Measurements from ENCODE around the gene MBOAT1.

The MBOAT1 gene

GRCh38 chr6:20230401-20231119 is 18.3 kb upstream of the MBOAT1 start:
- CTCF ChIA-PET: interaction anchor here (0.5 kb wide), 2 partner anchors 100 to 1370 kb away, joined by 3 to 4 read pairs; no protein-coding TSS in a partner anchor

GRCh38 chr6:20229881-20230280 is 17.6 kb upstream of the MBOAT1 start:
- ChIA-PET CTCF (interaction anchor here (0.5 kb wide), 1 partner anchor 1371 kb away, joined by 3 read pairs; no protein-coding TSS in a partner anchor), POLR2A (interaction anchor here (0.6 kb wide), 1 partner anchor 17 kb away, joined by 7 read pairs; no protein-coding TSS in a partner anchor)
- no peaks in the 10 kb centered on the region for H3K36me3 ChIP-seq (ENCODE audit: control insufficient read depth in 2 of 2, insufficient read depth in 1 of 2, low read length in 2 of 2)
- no peak overlapping the region for H3K4me3 ChIP-seq (ENCODE audit: low read depth, low read length)
- no peaks in the 10 kb centered on the region for H3K4me1 ChIP-seq (ENCODE audit: control insufficient read depth, insufficient read depth, low read length)
- no peaks in the 10 kb centered on the region for H3K9me3 ChIP-seq (ENCODE audit: control insufficient read depth, insufficient read depth, low read depth, low read length)
- no peak overlapping the region for H3K27ac ChIP-seq (ENCODE audit: extremely low read depth, low read depth, low read length)
- TF ChIP-seq, protein P1, sequence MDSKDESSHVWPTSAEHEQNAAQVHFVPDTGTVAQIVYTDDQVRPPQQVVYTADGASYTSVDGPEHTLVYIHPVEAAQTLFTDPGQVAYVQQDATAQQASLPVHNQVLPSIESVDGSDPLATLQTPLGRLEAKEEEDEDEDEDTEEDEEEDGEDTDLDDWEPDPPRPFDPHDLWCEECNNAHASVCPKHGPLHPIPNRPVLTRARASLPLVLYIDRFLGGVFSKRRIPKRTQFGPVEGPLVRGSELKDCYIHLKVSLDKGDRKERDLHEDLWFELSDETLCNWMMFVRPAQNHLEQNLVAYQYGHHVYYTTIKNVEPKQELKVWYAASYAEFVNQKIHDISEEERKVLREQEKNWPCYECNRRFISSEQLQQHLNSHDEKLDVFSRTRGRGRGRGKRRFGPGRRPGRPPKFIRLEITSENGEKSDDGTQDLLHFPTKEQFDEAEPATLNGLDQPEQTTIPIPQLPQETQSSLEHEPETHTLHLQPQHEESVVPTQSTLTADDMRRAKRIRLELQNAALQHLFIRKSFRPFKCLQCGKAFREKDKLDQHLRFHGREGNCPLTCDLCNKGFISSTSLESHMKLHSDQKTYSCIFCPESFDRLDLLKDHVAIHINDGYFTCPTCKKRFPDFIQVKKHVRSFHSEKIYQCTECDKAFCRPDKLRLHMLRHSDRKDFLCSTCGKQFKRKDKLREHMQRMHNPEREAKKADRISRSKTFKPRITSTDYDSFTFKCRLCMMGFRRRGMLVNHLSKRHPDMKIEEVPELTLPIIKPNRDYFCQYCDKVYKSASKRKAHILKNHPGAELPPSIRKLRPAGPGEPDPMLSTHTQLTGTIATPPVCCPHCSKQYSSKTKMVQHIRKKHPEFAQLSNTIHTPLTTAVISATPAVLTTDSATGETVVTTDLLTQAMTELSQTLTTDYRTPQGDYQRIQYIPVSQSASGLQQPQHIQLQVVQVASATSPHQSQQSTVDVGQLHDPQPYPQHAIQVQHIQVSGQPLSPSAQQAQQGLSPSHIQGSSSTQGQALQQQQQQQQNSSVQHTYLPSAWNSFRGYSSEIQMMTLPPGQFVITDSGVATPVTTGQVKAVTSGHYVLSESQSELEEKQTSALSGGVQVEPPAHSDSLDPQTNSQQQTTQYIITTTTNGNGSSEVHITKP (tag by site-specific recombination; IDR thresholded peaks at IDR 0.05): no peak
- TF ChIP-seq ZNF138 (tag by site-specific recombination; IDR thresholded peaks at IDR 0.05; ENCODE audit: borderline replicate concordance) (no peak), ZNF324 (tag by site-specific recombination; IDR thresholded peaks at IDR 0.05) (no peak), ZNF624 (tag by site-specific recombination; IDR thresholded peaks at IDR 0.05) (no peak), ZNF544 (tag by site-specific recombination; IDR thresholded peaks at IDR 0.05) (no peak), ZNF513 (tag by site-specific recombination; IDR thresholded peaks at IDR 0.05) (no peak), ZNF2 (tag by site-specific recombination; IDR thresholded peaks at IDR 0.05) (no peak), MEIS1 (CRISPR knock-in tag; IDR thresholded peaks at IDR 0.05; ENCODE audit: borderline replicate concordance) (no peak), ZNF146 (tag by site-specific recombination; IDR thresholded peaks at IDR 0.05) (no peak), ZNF114 (tag by site-specific recombination; IDR thresholded peaks at IDR 0.05) (no peak), PRDM4 (tag by site-specific recombination; IDR thresholded peaks at IDR 0.05) (no peak), SP3 (tag by site-specific recombination; IDR thresholded peaks at IDR 0.05) (no peak), ZNF76 (tag by site-specific recombination; IDR thresholded peaks at IDR 0.05; ENCODE audit: borderline replicate concordance, low read depth) (no peak)
- TF ChIP-seq, protein P2, sequence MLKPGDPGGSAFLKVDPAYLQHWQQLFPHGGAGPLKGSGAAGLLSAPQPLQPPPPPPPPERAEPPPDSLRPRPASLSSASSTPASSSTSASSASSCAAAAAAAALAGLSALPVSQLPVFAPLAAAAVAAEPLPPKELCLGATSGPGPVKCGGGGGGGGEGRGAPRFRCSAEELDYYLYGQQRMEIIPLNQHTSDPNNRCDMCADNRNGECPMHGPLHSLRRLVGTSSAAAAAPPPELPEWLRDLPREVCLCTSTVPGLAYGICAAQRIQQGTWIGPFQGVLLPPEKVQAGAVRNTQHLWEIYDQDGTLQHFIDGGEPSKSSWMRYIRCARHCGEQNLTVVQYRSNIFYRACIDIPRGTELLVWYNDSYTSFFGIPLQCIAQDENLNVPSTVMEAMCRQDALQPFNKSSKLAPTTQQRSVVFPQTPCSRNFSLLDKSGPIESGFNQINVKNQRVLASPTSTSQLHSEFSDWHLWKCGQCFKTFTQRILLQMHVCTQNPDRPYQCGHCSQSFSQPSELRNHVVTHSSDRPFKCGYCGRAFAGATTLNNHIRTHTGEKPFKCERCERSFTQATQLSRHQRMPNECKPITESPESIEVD (tag by site-specific recombination; IDR thresholded peaks at IDR 0.05): no peak

More at GRCh38 chr6:20230401-20231119, 18.3 kb upstream of the MBOAT1 start:
- no peak for TF ChIP-seq ZNF654 (tag by site-specific recombination; IDR thresholded peaks at IDR 0.05; ENCODE audit: low read depth)
- TF ChIP-seq ZNF600 (tag by site-specific recombination; IDR thresholded peaks at IDR 0.05): no peak
- no peak for TF ChIP-seq ZNF623 (tag by site-specific recombination; IDR thresholded peaks at IDR 0.05)
- TF ChIP-seq ZNF585B (tag by site-specific recombination; IDR thresholded peaks at IDR 0.05): no peak
- TF ChIP-seq ZNF645 (tag by site-specific recombination; IDR thresholded peaks at IDR 0.05): no peak
- TF ChIP-seq ZNF747 (tag by site-specific recombination; IDR thresholded peaks at IDR 0.05): no peak
- TF ChIP-seq ZNF132 (tag by site-specific recombination; IDR thresholded peaks at IDR 0.05; ENCODE audit: borderline replicate concordance): no peak
- no peak for TF ChIP-seq BCL6B (tag by site-specific recombination; IDR thresholded peaks at IDR 0.05)
- TF ChIP-seq ZNF302 (tag by site-specific recombination; IDR thresholded peaks at IDR 0.05; ENCODE audit: low read depth): no peak
- TF ChIP-seq ZNF138 (tag by site-specific recombination; IDR thresholded peaks at IDR 0.05; ENCODE audit: borderline replicate concordance): no peak
- TF ChIP-seq ZNF426 (tag by site-specific recombination; IDR thresholded peaks at IDR 0.05): no peak
- Histone ChIP-seq H3K4me1 (ENCODE audit: control insufficient read depth, insufficient read depth, low read length) (no peaks in the 10 kb centered on the region), H3K36me3 (ENCODE audit: control insufficient read depth in 2 of 2, insufficient read depth in 1 of 2, low read length in 2 of 2) (no peaks in the 10 kb centered on the region), H3K4me3 (ENCODE audit: low read depth, low read length) (no peak overlapping the region), H3K27ac (ENCODE audit: extremely low read depth, low read depth, low read length) (no peak overlapping the region), H3K9me3 (ENCODE audit: control insufficient read depth, insufficient read depth, low read depth, low read length) (no peaks in the 10 kb centered on the region)
- POLR2A ChIA-PET: no interaction called here

Data from HEK293 (cell line).